Kidney epithelial cell (primary cell): ENCODE data around the gene SMIM36. TPM values are rescaled to one million over a fixed set of nuclear protein-coding genes. Genes with fewer than 3 reads are reported as not detected.

Source experiments
- DNase-seq: peaks from one replicate; pipeline ENCODE4 v3.0.0-alpha.2; 2010; ENCODE audit warnings: low read depth
- H3K27me3 ChIP-seq: 2 replicates; pipeline ENCODE4 v1.6.0; 2011; ENCODE audit warnings: low read length; ENCODE audit not compliant: control insufficient read depth, insufficient read depth
- H3K36me3 ChIP-seq: 2 replicates; pipeline ENCODE4 v1.5.1; 2011; ENCODE audit warnings: low read length; ENCODE audit not compliant: control insufficient read depth, insufficient read depth
- H3K4me3 ChIP-seq: 2 replicates; pipeline ENCODE4 v1.5.1; 2011; ENCODE audit warnings: low read depth, mild to moderate bottlenecking, control low read depth, low read length
- total RNA-seq: library from RNA; depleted of rRNA; stranded (reverse); fragments of >200 nt; gene quantifications from 2 replicates; pipeline ENCODE4 v1.2.3, GENCODE V29; 2015
- TF ChIP-seq, protein P1 (sequence below): IDR thresholded peaks from 2 replicates; pipeline ENCODE4 v1.5.1; 2011; ENCODE audit warnings: mild to moderate bottlenecking, moderate library complexity, low read length, control low read depth, inconsistent platforms; ENCODE audit not compliant: insufficient read depth, poor library complexity, severe bottlenecking

Gene SMIM36
- total RNA-seq, 1 donor from 2014 or later, result not detected

DNA sequence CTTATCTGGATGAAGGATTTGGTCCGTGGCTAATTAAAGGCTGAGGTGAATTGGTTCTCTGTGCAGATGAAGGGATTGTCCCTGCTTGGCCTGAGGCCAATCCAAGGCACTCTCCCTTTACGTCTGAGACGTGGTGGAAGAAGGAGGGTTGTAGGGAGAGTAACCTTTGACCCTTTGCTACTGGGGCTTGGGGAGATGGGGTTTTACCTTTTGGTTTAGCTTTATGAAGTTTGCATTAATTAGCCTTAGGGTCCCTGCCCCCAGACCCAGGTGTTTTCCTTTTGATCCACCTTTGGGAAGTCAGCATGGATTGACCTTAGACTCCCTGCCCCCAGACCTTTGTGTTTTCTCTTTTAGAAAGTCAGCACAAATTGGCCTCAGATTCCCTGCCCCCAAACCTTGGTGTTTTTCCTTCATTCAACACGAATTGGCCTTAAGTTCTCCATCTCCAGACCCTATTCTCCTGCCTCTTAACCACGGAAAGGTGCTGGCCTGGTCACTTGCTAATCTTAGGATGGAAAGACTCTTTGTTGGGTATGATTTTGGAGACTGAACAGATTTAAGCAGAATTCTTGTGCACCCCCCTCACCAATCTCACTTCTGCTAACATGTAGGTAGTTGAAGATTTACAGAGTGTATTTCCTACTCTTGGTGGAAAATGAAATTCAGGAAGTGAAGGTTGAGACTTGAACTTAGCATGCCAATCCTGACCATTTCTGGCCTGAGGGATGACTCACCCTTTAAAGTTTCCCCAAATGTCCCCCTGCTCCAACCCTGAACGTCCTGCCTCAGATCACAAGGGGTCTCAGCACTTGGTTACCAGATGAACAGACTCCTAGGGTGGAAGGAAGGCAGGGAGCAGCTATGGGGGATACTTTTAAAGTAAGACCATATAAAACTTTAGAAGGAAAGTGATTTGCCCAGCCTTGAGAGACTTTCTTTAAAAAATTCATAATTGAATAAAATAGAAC is 66.5 kb downstream of the SMIM36 start:
- peak; percentile 45 for DNase-seq
- TF ChIP-seq, protein P1, sequence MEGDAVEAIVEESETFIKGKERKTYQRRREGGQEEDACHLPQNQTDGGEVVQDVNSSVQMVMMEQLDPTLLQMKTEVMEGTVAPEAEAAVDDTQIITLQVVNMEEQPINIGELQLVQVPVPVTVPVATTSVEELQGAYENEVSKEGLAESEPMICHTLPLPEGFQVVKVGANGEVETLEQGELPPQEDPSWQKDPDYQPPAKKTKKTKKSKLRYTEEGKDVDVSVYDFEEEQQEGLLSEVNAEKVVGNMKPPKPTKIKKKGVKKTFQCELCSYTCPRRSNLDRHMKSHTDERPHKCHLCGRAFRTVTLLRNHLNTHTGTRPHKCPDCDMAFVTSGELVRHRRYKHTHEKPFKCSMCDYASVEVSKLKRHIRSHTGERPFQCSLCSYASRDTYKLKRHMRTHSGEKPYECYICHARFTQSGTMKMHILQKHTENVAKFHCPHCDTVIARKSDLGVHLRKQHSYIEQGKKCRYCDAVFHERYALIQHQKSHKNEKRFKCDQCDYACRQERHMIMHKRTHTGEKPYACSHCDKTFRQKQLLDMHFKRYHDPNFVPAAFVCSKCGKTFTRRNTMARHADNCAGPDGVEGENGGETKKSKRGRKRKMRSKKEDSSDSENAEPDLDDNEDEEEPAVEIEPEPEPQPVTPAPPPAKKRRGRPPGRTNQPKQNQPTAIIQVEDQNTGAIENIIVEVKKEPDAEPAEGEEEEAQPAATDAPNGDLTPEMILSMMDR, result no peak
- Histone ChIP-seq H3K27me3 (no peaks in the 10 kb centered on the region), H3K4me3 (no peak overlapping the region), H3K36me3 (no peaks in the 10 kb centered on the region)

DNA sequence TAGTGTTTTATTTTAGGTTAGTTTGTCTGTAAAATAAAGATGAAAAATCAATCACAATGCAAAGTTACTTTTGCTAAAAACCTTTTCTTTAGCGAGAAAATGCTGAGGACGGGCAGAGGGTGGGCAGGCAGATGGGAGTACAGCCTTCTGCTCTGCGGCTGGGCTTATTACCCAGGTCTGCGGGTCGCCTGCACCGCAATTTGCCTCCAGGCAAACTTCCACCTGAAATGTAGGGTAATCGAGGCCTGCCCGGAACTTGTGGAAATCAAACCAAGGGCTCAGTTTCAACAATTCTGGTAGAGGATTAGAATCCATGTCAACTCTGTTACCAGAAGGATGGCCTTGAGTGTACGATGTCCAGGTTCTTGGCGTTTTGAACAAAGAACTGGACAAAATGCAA is 67.3 kb downstream of the SMIM36 start:
- DNase-seq, result no peak
- Histone ChIP-seq H3K27me3 (no peaks in the 10 kb centered on the region), H3K4me3 (no peak overlapping the region), H3K36me3 (no peaks in the 10 kb centered on the region)
- TF ChIP-seq, protein P1, result no peak

DNA sequence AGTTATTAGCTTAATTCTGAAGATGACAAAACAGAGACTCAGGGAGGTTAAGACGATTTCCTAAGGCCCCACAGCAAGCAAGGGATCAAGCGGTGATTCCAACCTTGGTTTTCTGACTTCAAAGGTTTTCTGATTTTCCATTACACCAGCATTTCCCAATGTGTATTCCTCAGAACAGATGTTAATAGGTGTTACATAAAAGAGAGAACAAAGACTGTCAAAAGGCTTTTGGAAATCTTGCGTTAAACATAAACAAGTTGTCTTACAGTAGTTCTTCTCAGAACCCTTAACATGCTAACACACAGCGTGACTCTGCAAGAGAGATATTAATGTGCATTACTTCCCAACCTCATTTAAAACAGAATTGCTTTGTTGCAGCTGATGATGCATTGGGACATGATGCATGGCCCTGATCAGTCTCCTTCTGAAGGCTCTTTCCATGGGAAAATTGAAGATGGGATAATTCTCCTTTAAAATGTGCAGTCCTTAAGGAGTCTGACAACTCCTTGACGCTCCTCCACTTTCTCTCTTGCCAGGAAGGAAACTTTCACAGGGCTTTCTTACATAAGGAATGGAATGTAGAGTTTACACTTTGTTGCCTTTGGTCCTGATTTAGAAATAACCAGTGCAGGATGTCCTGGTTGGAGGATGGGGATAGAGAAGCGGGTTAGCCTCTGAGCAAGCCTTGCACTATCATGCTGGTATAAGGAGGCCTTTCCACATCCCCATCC is 68.1 kb downstream of the SMIM36 start:
- DNase-seq, result no peak
- TF ChIP-seq, protein P1, result no peak
- no peaks in the 10 kb centered on the region for H3K36me3 ChIP-seq
- H3K4me3 ChIP-seq, result no peak overlapping the region
- H3K27me3 ChIP-seq, result no peaks in the 10 kb centered on the region

DNA sequence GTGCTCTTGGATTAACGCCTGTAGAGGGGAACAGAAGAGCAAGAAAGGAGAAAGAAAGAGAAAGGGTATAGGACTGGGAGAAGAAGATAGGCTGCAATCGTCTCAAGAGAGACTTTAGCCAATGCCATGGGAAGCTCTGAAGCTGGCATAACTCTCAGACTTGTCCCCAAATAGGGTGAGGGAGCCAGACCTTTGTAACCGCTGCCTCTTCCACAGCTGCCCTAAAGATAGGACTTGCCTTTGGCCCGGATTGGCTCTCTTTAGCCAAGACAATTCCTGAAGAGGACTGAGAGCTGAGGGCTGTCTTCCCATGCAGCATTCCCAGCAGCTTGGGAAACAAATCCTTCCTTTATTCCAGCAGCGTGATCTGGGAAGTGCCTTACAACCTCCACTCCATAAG is 68.8 kb downstream of the SMIM36 start:
- TF ChIP-seq, protein P1, result no peak
- Histone ChIP-seq H3K4me3 (no peak overlapping the region), H3K36me3 (no peaks in the 10 kb centered on the region), H3K27me3 (no peaks in the 10 kb centered on the region)
- no peak for DNase-seq

DNA sequence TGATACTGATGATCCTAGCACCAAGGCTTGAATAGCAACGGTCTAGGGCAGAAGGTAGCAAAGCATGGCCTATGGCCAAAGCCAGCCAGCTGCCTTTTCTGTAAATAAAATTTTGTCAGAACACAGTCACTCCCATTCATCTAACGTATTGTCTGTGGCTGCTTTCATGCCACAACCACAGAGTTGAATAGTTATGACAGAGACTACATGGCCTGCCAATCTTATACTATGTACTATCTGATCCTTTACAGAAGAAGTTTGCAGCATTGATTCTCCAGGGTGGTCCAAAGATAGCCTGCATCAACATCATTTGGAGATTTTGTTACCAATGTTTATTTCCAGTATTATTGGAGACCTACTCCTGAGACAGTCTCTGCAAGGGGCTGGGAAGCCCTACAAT is 69.7 kb downstream of the SMIM36 start:
- TF ChIP-seq, protein P1, result no peak
- no peaks in the 10 kb centered on the region for H3K27me3 ChIP-seq
- H3K4me3 ChIP-seq, result no peak overlapping the region
- DNase-seq, result no peak
- no peaks in the 10 kb centered on the region for H3K36me3 ChIP-seq
